ENCODE measurements around the gene CD47. TPM values are rescaled to one million over a fixed set of nuclear protein-coding genes. Genes with fewer than 3 reads are reported as not detected.

CD47 gene
- total RNA-seq, 1 experiment from 2014 or later: 34.7 TPM

DNA sequence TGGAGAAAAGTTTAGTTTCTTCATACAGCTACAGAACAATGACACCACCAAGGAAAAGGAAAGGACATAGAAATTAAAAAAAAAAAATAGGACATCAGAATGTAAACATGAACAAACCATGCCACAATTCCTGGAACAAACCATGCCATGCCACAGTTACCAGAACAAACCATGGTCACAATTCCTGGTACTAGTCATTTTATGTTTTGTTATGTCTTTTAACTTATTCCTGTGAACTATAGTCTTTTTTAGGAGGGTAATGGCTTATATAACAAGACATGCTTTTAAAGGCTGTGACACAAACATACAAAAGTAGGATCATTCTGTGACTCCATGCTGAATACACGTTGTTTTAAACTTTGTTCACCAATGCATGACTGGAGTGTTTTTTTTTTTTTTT lies 42.8 kb downstream of the CD47 start:
- POLR2A ChIA-PET (ENCODE audit: low non-redundant PET): no interaction called here
- no peaks in the 10 kb centered on the region for H3K27me3 ChIP-seq (replicated peaks; ENCODE audit: insufficient read depth, low read depth, low read length, poor library complexity)
- no TSS peak for BruUV-seq (replicated peaks)
- TF ChIP-seq, protein P1, sequence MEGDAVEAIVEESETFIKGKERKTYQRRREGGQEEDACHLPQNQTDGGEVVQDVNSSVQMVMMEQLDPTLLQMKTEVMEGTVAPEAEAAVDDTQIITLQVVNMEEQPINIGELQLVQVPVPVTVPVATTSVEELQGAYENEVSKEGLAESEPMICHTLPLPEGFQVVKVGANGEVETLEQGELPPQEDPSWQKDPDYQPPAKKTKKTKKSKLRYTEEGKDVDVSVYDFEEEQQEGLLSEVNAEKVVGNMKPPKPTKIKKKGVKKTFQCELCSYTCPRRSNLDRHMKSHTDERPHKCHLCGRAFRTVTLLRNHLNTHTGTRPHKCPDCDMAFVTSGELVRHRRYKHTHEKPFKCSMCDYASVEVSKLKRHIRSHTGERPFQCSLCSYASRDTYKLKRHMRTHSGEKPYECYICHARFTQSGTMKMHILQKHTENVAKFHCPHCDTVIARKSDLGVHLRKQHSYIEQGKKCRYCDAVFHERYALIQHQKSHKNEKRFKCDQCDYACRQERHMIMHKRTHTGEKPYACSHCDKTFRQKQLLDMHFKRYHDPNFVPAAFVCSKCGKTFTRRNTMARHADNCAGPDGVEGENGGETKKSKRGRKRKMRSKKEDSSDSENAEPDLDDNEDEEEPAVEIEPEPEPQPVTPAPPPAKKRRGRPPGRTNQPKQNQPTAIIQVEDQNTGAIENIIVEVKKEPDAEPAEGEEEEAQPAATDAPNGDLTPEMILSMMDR (conservative IDR thresholded peaks at IDR 0.05; ENCODE audit: low read depth, low read length): no peak
- no peak for TF ChIP-seq EZH2 (IDR thresholded peaks at IDR 0.05; ENCODE audit: borderline replicate concordance, low read depth, low read length, poor library complexity, severe bottlenecking)
- no peaks in the 10 kb centered on the region for H3K9me3 ChIP-seq (ENCODE audit: low read depth, low read length, poor library complexity, severe bottlenecking)
- intact Hi-C loops (cut with micrococcal nuclease; ENCODE audit: unreplicated experiment): no loop called here
- H3K27ac ChIP-seq (ENCODE audit: low read depth, low read length, poor library complexity, severe bottlenecking): no peak overlapping the region
- no peak for DNase-seq (ENCODE audit: low spot score)
- H3K36me3 ChIP-seq (ENCODE audit: insufficient read depth, low read length, poor library complexity, severe bottlenecking): no peaks in the 10 kb centered on the region
- no peaks in the 10 kb centered on the region for H3K4me1 ChIP-seq (ENCODE audit: insufficient read depth, low read length, poor library complexity, severe bottlenecking)
- CTCF ChIA-PET: no interaction called here
- H3K4me3 ChIP-seq (ENCODE audit: low read depth, low read length, poor library complexity, severe bottlenecking): no peak overlapping the region

DNA sequence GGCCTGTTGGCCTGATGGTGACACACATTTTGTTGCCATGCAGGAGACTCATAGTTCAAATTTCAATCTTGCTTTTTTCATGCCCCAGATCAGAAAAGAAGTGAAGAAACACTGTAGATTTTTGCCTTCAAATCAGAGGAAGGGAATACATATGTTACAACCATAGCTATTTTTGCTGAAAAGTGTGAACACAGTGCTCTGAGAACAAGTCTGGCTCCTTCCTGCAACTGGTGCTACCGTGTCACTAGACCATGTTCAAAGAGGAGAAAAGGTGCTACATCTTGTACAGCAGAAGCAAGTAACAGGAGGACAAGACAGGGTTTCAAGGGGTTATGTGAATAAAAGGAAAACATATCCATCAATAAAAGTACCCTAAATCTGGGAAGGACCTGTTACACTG lies 44.6 kb downstream of the CD47 start:
- Histone ChIP-seq H3K4me3 (ENCODE audit: low read depth, low read length, poor library complexity, severe bottlenecking) (no peak overlapping the region), H3K36me3 (ENCODE audit: insufficient read depth, low read length, poor library complexity, severe bottlenecking) (no peaks in the 10 kb centered on the region), H3K4me1 (ENCODE audit: insufficient read depth, low read length, poor library complexity, severe bottlenecking) (no peaks in the 10 kb centered on the region), H3K9me3 (ENCODE audit: low read depth, low read length, poor library complexity, severe bottlenecking) (no peaks in the 10 kb centered on the region), H3K27me3 (replicated peaks; ENCODE audit: insufficient read depth, low read depth, low read length, poor library complexity) (no peaks in the 10 kb centered on the region), H3K27ac (ENCODE audit: low read depth, low read length, poor library complexity, severe bottlenecking) (no peak overlapping the region)
- ChIA-PET POLR2A (ENCODE audit: low non-redundant PET) (no interaction called here), CTCF (no interaction called here)
- intact Hi-C loops (cut with micrococcal nuclease; ENCODE audit: unreplicated experiment): no loop called here
- BruUV-seq (replicated peaks): no TSS peak
- DNase-seq (ENCODE audit: low spot score): no peak
- TF ChIP-seq, protein P1 (conservative IDR thresholded peaks at IDR 0.05; ENCODE audit: low read depth, low read length): no peak
- no peak for TF ChIP-seq EZH2 (IDR thresholded peaks at IDR 0.05; ENCODE audit: borderline replicate concordance, low read depth, low read length, poor library complexity, severe bottlenecking)

DNA sequence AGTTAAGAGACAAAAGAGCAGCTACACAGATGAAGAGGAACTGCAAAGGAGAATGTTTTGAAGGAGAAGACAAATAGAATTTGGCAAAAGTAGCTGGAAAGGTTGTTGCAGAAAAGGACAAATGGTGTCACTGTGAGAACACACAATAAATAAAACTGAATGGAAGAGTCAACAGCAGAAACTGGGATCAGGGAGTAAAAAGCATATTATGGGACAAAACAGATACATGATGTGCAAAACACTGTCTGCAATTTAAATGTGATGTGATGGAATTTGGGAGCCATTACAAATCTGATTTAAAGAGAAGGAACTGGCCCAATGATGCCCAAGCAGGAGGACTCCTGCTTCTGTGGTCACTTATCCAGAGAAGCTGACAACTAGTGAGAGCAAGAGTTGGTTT lies 46.1 kb downstream of the CD47 start:
- DNase-seq (ENCODE audit: low spot score): no peak
- TF ChIP-seq, protein P1 (conservative IDR thresholded peaks at IDR 0.05; ENCODE audit: low read depth, low read length): no peak
- TF ChIP-seq EZH2 (IDR thresholded peaks at IDR 0.05; ENCODE audit: borderline replicate concordance, low read depth, low read length, poor library complexity, severe bottlenecking): no peak
- Histone ChIP-seq H3K36me3 (ENCODE audit: insufficient read depth, low read length, poor library complexity, severe bottlenecking) (no peaks in the 10 kb centered on the region), H3K4me3 (ENCODE audit: low read depth, low read length, poor library complexity, severe bottlenecking) (no peak overlapping the region), H3K4me1 (ENCODE audit: insufficient read depth, low read length, poor library complexity, severe bottlenecking) (no peaks in the 10 kb centered on the region), H3K27me3 (replicated peaks; ENCODE audit: insufficient read depth, low read depth, low read length, poor library complexity) (no peaks in the 10 kb centered on the region), H3K27ac (ENCODE audit: low read depth, low read length, poor library complexity, severe bottlenecking) (no peak overlapping the region), H3K9me3 (ENCODE audit: low read depth, low read length, poor library complexity, severe bottlenecking) (no peaks in the 10 kb centered on the region)
- no TSS peak for BruUV-seq (replicated peaks)
- intact Hi-C loops (cut with micrococcal nuclease; ENCODE audit: unreplicated experiment): no loop called here
- ChIA-PET CTCF (interaction anchor here (0.7 kb wide), 1 partner anchor 146 kb away, joined by 3 read pairs; no protein-coding TSS in a partner anchor), POLR2A (ENCODE audit: low non-redundant PET) (no interaction called here)

Measured in A673 (cell line).